Esophagus squamous epithelium (tissue), 5 donors: ENCODE results near the gene OR6M1. TPM values are rescaled to one million over a fixed set of nuclear protein-coding genes. Genes with fewer than 3 reads are reported as not detected.

Experiments used
- DNase-seq: peaks from one replicate; lab custom pipeline; 2025; lab: John Stamatoyannopoulos, UW
- H3K27ac ChIP-seq, 4 donors: fragments of 200-600 bp; sonication (generic); one replicate each; pipeline ENCODE4 v1.5.1; 2016 to 2019; ENCODE audit warnings: mild to moderate bottlenecking in 1 of 4
- H3K27me3 ChIP-seq, 4 donors: fragments of 200-600 bp; sonication (generic); 1 replicate in 3 of 4; 2 replicates in 1 of 4; pipeline versions ENCODE4 v1.5.1 to v1.6.0; 2017 to 2021; ENCODE audit warnings: antibody characterized with exemption in 1 of 4
- H3K36me3 ChIP-seq, 3 donors: fragments of 200-600 bp; sonication (generic); one replicate each; pipeline ENCODE4 v1.5.1; 2016 to 2019
- H3K4me1 ChIP-seq, 3 donors: fragments of 200-600 bp; sonication (generic); one replicate each; pipeline ENCODE4 v1.5.1; 2017 to 2019
- H3K4me3 ChIP-seq, 4 donors: fragments of 200-600 bp; sonication (generic); 1 replicate in 3 of 4; 2 replicates in 1 of 4; pipeline ENCODE4 v1.5.1; 2016 to 2019; ENCODE audit warnings: mild to moderate bottlenecking in 2 of 4, moderate library complexity in 1 of 4
- H3K9me3 ChIP-seq, 3 donors: fragments of 200-600 bp; sonication (generic); one replicate each; pipeline ENCODE4 v1.5.1; 2016 to 2019
- CTCF ChIP-seq, 6 experiments: fragments of 450-650 bp in 4 of 6; fragments of 200-600 bp in 2 of 6; sonication (generic) in 2 of 6; IDR thresholded peaks; one replicate each; pipeline ENCODE4 v1.5.1; 2016 to 2019; ENCODE audit warnings: antibody characterized with exemption in 6 of 6, mild to moderate bottlenecking in 4 of 6, moderate library complexity in 4 of 6
- POLR2A ChIP-seq, 4 donors: fragments of 450-650 bp; IDR thresholded peaks; one replicate each; pipeline ENCODE4 v1.6.1; 2017; ENCODE audit warnings: antibody characterized with exemption in 4 of 4, mild to moderate bottlenecking in 4 of 4, moderate library complexity in 3 of 4
- WGBS, 2 donors: methylation state at CpG; one replicate each; pipeline ENCODE4 v1.1.5; 2018; 5-methylcytosine and 5-hydroxymethylcytosine counted together
- intact Hi-C: fragments of 100-400 bp; cut with DNase I; formaldehyde crosslinking; loops from one replicate; pipeline ENCODE4 v1.15.0; 2022
- total RNA-seq, 4 donors: library from RNA; depleted of rRNA; stranded (reverse); fragments of >200 nt; gene quantifications; one replicate each; pipeline ENCODE4 v1.1.0, GENCODE V29; 2016
- donor health status: DM: yes; HTN: yes; CAD: no.

The OR6M1 gene
- total RNA-seq, 4 donors from 2014 or later = not detected

- WGBS, 2 donors = 45 to 48% methylated on average over 1 of the region's 1 CpG
- DNase-seq = no peak
- no peak overlapping the region for H3K27ac ChIP-seq
- intact Hi-C loops = no loop called here
- TF ChIP-seq CTCF (IDR thresholded peaks at IDR 0.05) (no peak), POLR2A (IDR thresholded peaks at IDR 0.05) (no peak)
- H3K9me3 ChIP-seq = no peaks in the 10 kb centered on the region
- no peaks in the 10 kb centered on the region for H3K4me1 ChIP-seq
- H3K4me3 ChIP-seq = no peak overlapping the region
- H3K27me3 ChIP-seq = no peaks in the 10 kb centered on the region
- H3K36me3 ChIP-seq = no peaks in the 10 kb centered on the region
Observed at GRCh38 chr11:123783536-123783935, 22.6 kb downstream of the OR6M1 start.

DNA sequence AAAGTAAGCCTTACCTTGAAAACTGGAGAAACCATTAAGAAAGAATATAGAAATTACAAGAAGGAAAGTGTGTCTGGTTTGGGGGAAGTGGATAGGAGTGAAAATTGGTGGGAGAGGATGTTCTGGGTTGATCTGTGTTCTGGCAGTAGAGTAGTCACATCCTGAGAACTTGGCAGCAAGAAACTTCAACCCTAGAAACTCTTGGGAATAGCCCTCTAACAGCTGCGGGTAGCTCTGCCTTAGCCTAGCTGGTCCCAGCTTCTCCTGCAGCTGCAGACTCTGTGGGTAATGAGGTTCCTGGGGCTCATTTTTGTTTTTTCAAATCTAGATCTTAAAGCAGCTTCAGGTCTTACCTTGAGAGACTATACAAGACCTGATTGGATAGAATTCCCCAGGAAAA, 27.6 kb downstream of the OR6M1 start:
- no peak for DNase-seq
- intact Hi-C loops = no loop called here

DNA sequence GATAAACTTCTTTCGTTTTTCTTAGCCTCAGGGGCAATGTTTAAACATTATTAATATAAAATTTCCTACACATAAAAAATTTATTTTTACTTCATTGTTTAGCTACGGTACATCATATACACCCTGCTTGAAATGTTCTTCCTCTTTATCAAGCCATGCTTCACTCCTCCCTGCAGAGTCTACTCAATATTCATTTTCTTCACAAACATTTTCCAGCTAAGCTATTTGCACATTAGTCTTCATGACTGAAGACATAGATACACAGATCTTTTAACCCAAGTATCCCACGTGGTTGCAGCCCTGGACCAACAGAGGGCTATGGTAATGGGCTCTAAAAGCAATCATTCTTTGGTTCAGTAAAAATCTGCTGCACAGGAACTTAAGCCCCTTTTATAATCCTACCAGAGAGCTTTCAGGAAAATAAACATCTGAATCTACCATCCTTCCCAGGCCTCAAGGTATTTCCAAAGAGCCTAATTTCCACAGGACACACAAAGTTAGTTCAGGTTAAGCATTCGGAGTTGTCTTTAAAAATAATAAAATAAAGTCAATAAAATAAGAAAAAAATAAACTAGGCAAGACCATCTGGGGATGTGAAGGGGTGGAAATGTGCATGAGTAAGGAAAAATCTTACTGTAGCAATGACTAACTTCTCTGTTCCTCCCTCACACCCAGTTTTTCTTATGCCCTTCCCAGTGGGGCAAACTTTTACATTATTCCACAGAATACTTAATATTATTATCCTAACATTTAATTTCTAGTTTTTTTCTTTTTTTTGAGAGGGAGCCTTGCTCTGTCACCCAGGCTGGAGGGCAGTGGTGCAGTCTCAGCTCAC, 30.2 kb downstream of the OR6M1 start:
- Histone ChIP-seq H3K27me3 (no peaks in the 10 kb centered on the region), H3K9me3 (no peaks in the 10 kb centered on the region), H3K4me3 (no peak overlapping the region), H3K27ac (no peak overlapping the region), H3K4me1 (no peaks in the 10 kb centered on the region), H3K36me3 (no peaks in the 10 kb centered on the region)
- no peak for DNase-seq
- WGBS, 2 donors = 26 to 27% methylated on average over 4 of the region's 4 CpGs
- TF ChIP-seq CTCF (IDR thresholded peaks at IDR 0.05) (no peak), POLR2A (IDR thresholded peaks at IDR 0.05) (no peak)
- intact Hi-C loops = no loop called here

More for the DNA sequence above, 27.6 kb downstream of the OR6M1 start:
- Histone ChIP-seq H3K4me1 (no peaks in the 10 kb centered on the region), H3K4me3 (no peak overlapping the region), H3K9me3 (no peaks in the 10 kb centered on the region), H3K27ac (no peak overlapping the region), H3K36me3 (no peaks in the 10 kb centered on the region), H3K27me3 (no peaks in the 10 kb centered on the region)
- WGBS, 2 donors = 67 to 78% methylated on average over 1 of the region's 1 CpG
- TF ChIP-seq CTCF (IDR thresholded peaks at IDR 0.05) = no peak
- no peak for TF ChIP-seq POLR2A (IDR thresholded peaks at IDR 0.05)

- Histone ChIP-seq H3K4me3 (no peak overlapping the region), H3K27me3 (no peaks in the 10 kb centered on the region), H3K27ac (no peak overlapping the region), H3K9me3 (no peaks in the 10 kb centered on the region), H3K36me3 (no peaks in the 10 kb centered on the region), H3K4me1 (no peaks in the 10 kb centered on the region)
- DNase-seq = no peak
- WGBS, 2 donors = 50 to 59% methylated on average over 1 of the region's 1 CpG
- intact Hi-C loops = no loop called here
- TF ChIP-seq CTCF (IDR thresholded peaks at IDR 0.05) (no peak), POLR2A (IDR thresholded peaks at IDR 0.05) (no peak)
Observed at GRCh38 chr11:123775289-123775688, 30.9 kb downstream of the OR6M1 start.

GRCh38 chr11:123773959-123774358, 32.2 kb downstream of the OR6M1 start:
- Histone ChIP-seq H3K27ac (no peak overlapping the region), H3K9me3 (no peaks in the 10 kb centered on the region), H3K4me3 (no peak overlapping the region), H3K4me1 (no peaks in the 10 kb centered on the region), H3K36me3 (no peaks in the 10 kb centered on the region), H3K27me3 (no peaks in the 10 kb centered on the region)
- intact Hi-C loops = no loop called here
- TF ChIP-seq POLR2A (IDR thresholded peaks at IDR 0.05) (no peak), CTCF (IDR thresholded peaks at IDR 0.05) (no peak)
- 46 to 67% methylated on average over 1 of the region's 1 CpG for WGBS, 2 donors
- DNase-seq = no peak
